Measurements from ENCODE around the gene GSTM4.
"Not testable (repeated sequence)": the region's sequence is repeated elsewhere in the genome, so short reads cannot be mapped to it uniquely, and the experiment has no call there.

Gene GSTM4

DNA sequence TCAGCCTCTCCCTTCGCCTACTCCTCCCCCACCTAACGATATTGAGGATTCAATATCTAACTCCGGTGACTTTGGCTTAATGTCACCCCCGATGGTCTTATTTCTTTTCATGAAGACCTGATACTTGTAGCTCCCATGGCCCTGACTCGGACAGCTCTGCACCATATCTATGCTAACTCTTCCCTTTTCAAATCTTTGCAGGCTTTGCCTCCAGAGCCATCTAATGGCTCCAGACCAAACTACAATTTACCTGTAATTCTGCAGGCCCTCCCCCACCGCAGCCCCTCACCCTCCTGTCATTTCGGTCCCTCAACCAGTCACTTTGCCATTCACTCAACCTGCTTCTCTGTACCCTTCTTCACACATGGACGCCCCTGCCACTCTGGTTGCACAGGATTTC, 48.3 kb downstream of the GSTM4 start:
- no peak for DNase-seq (ENCODE audit: low spot score)

DNA sequence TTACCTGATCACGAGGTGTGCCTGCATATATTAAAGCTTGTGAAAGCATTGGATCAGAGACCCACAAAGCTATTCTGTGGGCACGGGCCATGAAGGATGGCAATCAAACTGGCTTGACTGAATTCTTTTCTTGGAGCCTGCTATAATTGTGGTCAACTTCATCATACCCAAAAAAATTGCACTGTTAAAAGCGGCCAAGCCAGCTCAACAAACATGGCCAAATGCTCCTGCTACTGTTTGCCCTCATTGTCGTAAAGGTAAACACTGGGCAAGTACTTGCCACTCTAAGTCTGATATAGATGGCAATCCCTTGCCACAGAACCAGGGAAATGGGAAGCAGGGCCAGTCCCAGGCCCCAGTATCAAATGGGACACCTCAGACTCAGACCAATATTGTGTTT, 49.5 kb downstream of the GSTM4 start:
- no peak for DNase-seq (ENCODE audit: low spot score)

DNA sequence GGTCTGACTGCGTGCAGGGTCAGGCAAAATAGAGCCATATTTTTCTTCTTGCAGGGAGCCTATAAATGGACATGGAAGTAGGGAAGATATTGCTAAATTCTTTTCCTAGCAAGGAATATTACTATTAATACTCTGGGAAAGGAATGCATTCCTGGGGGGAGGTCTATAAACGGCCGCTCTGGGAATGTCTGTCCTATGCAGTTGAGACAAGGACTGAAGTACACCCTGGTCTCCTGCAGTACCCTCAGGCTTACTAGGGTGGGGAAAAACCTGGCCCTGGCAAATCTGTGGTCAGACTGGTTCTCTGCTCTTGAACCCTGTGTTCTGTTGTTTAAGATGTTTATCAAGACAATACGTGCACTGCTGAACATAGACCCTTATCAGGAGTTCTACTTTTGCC, 53.0 kb downstream of the GSTM4 start:
- DNase-seq (ENCODE audit: low spot score), result not testable (repeated sequence)

DNA sequence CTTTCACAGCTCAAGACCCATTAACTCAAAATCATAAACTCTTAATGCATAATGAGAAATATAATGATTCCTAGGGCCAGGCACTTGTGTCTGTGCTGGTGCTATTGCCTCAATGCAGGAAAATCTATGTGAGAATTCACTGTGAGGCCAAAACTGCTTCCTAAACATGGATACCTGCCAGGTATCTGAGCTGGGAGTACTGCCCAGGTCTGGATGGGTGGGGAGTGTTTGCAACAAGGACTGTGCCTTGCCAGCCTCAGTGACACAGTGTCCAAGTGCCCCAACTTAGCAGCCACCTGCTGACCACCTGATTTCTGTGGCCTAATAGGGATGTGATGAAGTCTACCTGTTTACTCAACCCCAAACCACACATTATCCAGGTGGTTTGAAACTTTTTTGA, 53.9 kb downstream of the GSTM4 start:
- not testable (repeated sequence) for DNase-seq (ENCODE audit: low spot score)
